IPS-NIHi11 (cell line): ENCODE results near the gene FASN.
"Not testable (repeated sequence)": the region's sequence is repeated elsewhere in the genome, so short reads cannot be mapped to it uniquely, and the experiment has no call there.

Source experiments
- DNase-seq: peaks from one replicate; pipeline ENCODE4 v3.0.0; 2012; ENCODE audit warnings: mixed read lengths, low spot score

Gene FASN

DNA sequence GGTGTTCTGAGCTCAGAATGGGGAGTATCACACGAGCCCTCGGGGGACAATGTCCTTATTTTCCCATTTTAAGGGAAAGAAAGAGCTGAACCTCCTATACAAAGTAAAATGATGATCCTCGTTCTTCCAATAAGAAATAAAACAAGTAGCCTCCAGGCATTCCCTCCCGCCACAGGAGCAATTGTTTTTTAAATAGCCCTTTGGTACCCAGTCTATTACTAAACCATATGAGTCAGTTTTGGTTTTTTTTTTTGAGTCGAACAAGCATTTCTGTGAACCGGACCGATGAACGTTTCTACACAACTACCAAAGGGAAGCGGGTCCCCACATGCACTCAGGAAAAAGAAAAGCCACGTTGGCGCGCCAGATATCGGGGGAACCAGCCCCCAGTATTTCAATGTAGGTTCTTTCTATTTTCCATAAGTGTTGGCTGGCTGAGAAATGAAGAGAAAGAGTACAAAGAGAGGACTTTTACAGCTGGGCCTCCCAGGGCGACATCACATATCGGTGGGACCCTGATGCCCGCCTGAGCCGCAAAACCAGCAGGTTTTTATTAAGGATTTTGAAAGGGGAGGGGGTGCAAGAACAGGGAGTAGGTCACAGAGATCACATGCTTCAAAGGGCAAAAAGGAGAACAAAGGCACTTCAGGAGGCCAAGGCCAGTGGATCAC lies 56.8 kb downstream of the FASN start:
- DNase-seq, result no peak

DNA sequence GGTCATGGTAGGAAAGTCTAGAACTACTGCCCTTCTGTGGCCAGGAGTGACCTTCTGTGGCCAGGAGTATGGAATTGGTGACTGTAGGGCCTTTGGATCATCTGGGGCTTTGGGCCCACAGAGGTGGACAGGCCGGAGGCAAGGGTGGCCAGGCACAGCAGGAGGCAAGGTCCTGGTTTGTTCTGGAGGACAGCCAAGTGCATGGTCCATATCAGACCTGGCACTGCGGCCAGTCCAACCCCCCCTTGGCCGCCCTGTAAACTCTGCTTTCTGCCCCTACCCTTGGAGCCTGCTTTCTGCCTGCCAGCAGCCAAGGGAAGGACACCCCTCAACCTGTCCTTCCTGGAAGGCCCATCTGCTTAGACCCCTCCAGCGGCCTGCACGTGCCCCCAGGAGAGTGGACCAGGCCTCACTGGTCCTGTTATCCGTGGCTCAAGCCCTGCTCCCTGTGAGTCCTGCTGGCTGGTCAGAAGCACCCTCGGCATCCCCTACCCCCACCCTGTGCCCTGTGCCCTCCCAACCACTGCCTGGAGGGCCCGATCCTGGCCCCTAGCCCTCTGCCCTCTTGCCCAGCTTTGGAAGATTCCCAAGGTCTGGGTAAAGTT lies 58.2 kb downstream of the FASN start:
- DNase-seq, result no peak

DNA sequence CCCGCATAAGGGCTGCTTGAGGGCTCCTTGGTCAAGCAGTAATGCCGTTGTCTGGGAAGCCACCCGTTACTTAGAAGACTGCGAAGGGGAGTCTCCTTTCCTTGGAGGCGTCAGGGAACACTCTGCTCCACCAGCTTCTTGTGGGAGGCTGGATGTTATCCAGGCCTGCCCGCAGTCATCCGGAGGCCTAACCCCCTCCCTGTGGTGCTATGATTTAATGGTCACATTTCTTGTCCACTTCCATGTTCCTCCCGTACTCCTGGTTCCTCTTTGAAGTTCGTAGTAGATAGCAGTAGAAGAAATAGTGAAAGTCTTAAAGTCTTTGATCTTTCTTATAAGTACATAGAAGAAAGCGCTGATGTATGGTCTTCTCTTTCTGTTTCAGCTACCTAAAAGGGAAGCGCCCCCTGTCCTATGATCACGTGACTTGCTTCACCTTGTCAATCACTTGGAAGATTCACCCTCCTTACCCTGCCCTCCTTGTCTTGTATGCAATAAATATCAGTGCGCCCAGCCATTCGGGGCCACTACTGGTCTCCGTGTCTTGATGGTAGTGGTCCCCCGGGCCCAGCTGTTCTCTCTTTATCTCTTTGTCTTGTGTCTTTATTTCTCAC lies 59.1 kb downstream of the FASN start:
- not testable (repeated sequence) for DNase-seq

DNA sequence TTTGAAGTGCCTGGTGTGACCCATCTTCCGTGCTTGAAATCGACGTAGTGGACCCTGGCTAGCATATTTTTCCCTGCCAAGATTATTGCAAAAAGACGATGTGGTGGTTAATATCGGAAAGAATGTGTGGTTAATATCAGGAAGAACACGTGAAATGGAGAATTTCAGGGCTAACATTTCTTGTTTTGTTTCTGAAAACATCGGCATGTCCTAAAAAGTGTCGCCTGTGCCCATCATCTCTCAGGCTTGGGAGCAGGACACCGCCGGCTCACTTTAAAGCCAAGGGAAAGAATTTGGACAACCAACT lies 60.2 kb downstream of the FASN start:
- no peak for DNase-seq

DNA sequence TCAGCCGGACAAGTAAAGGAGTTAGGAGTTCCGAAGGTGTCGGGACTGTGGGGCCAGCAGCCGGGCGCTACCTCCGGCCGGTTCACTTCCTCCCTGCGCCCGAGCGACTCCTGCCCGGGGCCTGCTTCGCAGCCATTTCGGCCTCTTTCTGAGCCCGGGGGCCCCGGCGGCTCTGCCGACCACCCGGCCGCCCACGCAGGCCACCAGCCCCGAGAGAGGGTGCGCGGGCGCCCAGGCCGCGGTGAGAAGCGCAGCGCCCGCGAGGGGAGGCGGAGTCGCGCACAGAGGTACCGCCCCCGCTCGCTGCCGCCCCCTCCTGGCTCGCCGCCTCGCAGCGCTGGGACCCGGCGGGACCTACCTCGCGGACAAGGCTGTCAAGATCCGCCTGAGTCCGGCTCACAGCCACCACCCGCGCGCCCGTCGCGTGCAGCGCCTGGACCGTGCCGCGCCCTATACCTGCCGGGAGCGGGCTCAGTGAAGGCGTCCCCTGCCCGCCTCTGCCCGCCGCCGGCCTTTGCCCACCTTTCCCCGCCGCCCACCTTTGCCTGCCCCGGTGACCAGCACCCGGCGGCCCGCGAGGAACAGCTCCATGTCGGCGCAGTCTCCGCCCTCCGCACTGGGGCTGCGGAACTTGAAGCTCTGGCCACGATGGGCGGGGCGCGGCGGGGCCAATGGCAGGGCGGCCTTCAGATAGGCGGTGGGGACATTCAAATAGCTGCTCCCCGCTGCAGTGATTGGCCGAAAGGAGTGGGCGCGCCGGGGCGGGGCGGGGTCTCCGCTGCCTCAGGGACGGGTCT lies 60.7 kb downstream of the FASN start, which contains the start of gene DCXR:
DCXR (minus strand) TSS at position 606 of the 797 bp plus-strand sequence; CDS start at position 591, 15 bp downstream.
- peak; percentile 97 for DNase-seq

DNA sequence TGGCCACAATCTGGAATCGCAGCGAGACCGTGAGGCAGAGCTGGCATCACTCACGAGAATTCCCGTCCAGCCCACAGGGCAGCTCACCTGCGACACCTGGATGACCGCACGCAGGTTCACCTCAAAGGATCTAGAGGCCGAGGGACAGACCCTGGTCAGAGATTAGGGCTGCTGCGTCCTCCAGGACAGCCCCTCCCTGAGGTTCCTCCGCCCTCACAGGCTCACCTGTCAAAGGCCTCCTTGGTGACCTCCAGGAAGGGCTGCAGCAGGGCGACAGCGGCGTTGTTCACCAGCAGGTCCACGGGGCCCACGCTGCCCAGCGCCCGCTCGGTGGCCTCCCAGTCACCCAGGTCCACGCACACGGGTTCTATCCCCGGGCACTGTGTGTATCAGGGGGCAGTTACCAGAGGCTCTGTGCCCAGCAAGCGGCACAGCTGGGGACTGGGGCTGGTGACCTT lies 61.4 kb downstream of the FASN start:
- DNase-seq, result no peak

DNA sequence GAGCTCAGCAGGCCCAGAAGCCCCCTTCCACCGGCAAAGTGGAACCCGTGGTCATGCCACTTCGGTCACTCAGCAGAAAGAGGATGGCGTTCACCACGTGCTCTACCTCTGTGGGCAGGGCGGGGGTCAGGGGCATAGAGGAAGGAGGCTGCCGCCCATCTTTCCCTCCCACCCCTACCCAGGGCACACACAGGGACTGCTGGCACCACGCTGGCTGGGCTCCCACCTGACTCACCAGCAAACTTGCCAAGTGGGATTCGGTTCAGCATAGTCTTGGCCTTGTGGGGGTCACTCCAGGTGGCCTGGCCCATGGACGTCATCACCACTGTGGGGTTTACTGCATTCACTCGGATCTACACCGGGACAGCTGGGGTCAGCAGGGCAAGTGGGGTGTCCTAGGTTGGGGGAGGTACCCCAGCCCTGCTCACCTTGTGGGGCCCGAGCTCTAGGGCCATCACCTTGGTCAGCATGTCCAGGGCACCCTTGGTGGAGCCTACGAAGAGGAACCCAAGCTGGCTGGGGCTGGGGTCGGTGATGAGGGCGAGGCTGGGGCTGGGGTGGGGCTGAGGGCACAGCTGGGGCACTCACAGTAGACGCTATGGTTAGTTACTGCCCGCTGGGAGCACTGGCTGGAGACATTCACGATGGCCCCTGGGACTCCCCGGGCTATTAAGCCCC lies 61.9 kb downstream of the FASN start:
- DNase-seq, result no peak

DNA sequence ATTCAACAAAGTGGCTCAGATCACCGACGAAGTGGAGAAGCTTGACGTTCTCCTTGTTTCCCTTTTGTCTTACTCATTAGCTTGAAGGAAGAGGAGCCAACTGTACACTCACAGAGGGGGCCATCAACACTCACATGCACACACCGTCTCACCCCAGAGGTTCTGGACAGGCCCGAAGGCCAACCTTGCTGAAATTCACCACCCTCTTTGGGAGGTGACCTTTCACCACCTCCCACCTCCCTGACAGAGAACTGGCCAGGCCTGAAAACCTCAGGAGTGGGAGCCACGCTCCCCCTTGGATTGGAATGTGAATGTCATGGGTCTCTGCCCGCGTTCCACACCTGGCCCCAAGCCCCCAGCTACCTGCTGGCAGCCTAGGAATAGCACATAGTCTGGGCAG lies 62.5 kb downstream of the FASN start:
- DNase-seq, result no peak

DNA sequence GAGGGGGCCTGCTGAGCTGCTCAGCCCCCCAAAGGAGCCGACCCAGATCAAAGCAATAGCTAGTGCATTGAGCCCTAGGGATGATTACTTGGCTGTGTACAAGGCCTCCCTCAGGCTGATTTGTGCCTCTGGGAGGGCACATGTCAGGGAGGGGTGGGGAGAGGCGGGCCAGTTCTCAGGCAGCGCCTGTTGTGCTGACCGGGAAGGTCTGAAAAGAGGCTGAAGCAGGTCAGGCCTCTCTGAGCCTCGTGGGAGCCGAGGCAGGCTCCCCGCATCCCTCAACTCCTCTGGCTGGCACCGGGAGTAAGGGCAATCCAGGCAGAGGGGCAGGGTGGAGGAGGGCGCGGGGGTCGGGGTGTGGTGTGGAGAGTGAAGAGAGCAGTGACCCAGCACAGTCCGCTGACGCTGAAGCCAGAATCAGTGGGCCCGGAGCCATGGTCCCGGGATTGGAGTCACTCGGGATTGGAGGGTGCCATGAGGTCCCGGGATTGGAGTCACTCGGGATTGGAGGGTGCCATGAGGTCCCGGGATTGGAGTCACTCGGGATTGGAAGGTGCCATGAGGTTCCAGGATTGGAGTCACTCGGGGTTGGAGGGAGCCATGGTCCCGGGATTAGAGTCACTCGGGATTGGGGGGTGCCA lies 63.5 kb downstream of the FASN start:
- no peak for DNase-seq

DNA sequence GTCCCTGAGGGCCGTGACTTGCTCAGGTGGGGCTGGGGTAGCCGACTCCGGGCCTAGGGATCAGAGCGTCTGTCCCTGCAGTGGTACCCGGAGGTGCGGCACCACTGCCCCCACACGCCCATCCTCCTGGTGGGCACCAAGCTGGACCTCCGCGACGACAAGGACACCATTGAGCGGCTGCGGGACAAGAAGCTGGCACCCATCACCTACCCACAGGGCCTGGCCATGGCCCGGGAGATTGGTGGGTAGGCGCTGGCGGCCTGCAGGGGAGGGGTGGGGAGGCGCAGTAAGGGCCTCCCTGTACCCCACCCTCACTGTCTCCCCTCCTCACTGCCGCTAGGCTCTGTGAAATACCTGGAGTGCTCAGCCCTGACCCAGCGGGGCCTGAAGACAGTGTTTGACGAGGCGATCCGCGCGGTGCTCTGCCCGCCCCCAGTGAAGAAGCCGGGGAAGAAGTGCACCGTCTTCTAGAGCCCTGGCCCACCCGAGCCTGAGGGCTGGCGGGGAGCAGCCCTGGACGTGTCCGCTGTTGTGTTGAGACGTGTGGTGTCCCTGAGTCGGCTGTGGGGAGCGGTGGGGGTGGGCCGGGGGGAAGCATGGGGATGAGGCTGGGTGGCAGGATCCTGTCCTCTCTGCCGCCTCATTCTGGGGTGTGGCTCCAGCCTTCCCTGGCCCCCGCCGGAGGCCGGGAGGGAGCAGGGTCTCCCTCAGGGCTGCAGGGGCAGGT lies 64.5 kb downstream of the FASN start:
- DNase-seq, result no peak

DNA sequence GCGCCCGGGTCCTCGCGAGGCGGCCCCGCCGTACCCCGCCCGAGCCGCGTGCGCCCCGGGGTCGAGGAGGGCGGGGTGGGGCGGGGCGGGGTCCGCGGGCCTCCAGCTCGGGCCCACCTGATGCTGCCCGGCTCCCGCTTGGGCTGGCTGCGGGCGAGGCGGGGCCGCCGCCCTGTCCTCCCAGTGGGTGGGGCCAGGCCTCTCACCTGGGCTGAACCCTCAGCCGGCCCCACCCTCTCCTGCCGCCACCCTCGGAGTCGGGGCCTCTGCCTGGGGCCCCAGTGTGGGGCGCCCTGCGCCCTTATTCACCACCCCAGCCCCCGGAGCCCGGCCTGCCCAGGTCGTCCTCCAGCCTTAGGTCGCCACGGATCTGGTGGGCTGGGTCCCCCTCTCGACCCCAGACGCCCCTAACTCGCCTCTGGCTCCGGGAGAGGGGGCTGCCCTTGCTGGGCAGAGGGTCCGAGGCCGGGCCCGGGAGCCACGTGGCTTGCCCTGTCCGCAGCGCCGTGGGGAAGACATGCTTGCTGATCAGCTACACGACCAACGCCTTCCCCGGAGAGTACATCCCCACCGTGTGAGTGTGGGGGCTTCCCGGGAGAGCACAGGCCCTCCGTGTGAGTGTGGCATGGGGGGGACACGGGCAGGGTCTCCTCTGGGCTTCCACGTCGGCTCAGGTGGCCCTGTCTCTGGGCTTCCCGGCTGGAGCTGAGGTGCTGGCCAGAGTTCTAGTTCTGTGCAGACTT lies 66.0 kb downstream of the FASN start:
- DNase-seq, result peak; percentile 76

DNA sequence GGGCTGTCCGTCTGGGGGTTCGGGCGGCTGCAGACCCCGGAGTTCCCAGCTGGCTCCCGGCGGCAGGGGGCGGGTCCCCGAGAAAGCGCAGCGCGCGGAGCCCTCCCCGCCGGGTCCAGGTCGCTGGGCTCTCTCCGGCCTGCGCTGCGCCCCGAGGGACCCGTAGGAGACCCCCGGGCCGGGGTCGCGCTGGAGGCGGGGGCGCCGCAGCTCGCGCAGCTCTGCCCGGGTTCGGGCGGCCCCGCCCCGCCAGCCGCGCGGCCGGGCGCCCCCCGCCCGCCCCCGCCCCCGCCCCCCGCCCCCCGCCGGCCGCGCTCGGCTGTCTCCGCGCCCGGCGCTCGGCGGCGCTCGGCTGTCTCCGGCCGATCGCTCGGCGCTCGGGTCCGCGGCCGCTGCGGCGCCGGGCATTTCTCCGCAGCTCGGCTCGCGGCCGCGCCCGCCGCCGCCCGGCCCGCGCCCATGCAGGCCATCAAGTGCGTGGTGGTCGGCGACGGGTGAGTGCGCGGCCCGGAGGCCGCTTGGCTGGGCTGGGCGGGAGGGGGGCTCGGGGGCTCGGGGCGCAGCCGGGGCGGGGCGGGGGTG lies 66.6 kb downstream of the FASN start, which contains the start of gene RAC3:
RAC3 (plus strand) TSS at position 376 of the 582 bp plus-strand sequence; CDS start at position 460, 84 bp downstream.
- peak; percentile 75 for DNase-seq

DNA sequence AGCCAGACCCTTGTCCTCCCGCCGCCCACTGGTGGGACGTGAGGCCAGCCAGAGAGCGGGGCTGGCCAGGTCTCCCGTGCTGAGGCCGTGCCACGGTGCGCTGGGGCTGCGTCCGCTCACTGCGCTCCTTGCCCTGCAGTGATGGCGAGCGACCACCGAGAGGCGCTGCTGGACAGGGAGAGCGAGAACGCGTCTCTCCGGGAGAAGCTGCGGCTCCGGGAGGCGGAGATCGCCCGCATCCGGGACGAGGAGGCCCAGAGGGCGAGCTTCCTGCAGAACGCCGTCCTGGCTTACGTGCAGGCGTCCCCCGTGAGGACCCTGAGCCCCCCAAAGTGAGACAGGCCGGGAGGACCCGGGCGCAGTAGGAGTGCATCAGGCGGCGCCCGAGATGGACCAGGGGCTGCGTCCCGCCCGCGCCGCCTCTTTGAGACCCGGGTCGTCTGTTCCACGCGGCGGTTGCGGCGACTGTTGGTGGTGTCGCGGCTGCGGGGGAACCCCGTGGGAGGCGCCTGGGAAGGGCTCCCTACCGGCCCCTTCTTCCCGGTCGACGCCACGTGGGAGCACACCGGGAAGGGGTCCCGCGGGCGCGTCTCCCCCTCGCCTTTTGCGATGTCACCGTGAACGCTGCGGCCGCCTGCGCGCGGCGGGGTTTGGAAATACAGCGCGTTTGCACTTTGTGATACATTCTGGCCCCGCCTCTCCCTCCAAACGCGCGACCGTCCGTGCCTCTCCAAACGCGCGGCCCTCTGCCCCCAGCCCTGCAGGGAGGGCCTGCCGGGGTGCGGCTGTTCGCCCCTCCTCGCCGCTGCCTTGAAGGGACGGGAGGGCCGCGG lies 67.3 kb downstream of the FASN start:
- DNase-seq, result peak; percentile 89

DNA sequence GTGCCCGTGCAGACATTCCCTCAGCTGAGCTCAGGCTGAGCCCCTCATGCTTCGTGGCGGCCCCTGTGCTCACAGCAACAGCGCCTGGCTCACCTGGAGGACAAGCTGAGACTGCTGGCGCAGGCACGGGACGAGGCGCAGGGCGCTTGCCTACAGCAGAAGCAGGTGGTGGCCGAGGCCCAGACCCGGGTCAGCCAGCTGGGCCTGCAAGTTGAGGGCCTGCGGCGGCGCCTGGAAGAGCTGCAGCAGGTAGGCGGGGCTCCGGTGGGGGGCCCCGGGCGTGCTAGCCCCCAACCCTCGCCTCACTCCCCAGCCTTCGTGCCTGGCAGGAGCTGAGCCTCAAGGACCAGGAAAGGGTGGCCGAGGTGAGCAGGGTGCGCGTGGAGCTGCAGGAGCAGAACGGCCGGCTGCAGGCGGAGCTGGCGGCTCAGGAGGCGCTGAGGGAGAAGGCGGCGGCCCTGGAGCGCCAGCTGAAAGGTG lies 68.0 kb downstream of the FASN start:
- DNase-seq, result no peak

DNA sequence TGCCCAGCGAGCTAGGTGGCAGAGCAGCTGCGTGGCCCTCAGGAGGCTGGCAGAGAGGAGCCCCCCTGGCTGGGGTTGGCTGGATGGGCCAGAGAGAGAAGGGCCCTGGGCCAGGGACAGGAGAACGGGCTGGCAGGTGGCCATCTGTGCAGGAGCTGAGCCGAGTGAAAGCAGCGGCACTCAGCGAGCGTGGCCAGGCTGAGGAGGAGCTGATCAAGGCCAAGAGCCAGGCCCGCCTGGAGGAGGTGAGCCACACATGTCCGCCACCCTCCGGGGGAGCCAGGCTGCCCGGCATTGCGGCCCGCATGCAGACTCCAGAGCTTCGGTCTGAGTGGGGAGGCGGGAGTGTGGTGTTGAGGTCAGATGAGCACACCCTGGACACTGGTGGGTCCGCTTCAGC lies 68.6 kb downstream of the FASN start:
- no peak for DNase-seq

DNA sequence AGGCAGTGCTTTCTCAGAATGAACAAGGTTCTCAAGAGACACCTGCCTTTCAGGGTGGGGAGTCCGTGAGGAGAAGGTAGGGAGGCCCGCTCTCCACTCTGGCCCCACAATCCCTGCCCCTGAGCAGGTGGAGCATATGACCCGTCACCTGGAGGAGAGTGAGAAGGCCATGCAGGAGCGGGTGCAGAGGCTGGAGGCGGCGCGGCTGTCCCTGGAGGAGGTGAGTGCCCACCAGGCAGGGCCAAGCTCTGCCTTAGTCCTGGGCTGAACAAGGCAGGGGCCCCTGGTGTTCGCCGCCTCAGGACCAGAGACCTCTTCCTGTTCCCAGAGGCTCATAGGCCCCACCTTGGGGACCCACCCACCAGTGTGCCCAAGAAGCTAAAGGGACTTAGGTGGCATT lies 69.1 kb downstream of the FASN start:
- DNase-seq, result no peak
